Jurkat, Clone E6-1 (cell line): Measurements from ENCODE around the gene MSL3.
A peak's percentile ranks its signal among the peaks of the same experiment; 100 is the strongest.

Experiments
- DNase-seq: peaks from one replicate; pipeline ENCODE4 v3.0.0-alpha.2; 2011; ENCODE audit warnings: low read depth, low spot score
- H3K4me3 ChIP-seq: 2 replicates; pipeline ENCODE4 v1.5.1; 2011; ENCODE audit warnings: mild to moderate bottlenecking, low read length, control low read depth, moderate library complexity

MSL3 gene

DNA sequence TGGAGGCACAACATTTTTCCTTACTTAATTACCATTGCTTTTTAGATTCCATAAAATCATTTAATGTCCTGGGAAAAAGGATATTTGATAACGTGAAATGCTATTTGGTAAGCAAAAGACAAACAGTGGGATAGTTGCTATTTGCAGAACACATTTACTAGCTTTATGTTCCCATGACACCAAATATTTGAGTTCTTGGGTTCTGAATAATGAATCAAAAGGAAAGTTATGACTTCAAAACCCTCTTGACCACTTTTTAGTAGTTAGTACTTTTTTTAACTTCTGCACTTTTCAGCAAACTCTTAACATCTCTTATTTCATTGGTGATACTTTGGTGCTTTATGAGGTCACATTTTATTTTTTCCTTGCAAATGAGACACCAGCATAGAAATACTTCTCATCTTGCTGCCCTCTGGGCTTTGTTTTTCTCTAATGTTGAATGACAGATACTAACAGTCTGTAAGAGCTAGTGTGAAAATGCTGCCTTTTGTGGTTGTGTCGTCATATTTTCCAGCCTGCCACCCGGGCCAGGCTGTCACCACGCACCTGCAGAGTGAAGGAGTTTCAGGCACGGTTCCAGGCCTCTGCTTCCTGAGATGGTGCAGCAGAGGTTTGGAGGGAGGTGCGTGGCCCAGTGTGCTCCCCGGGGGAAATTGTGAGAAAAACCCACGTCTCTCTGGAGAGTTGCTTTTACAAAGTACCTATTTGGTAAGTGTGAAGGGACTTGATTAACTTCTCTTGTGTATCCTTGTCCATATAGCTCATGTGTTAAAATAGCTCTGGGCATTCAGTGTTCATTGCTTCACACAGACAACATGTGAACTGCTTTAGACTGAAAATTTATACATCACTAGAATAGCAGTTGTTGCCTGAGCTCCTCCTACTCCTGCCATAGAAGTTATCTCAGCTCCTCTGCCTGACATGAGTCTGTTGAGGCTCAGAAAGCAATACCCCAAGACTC, 34.7 kb downstream of the MSL3 start:
- peak; percentile 82 for DNase-seq
- H3K4me3 ChIP-seq, result no peak overlapping the region

DNA sequence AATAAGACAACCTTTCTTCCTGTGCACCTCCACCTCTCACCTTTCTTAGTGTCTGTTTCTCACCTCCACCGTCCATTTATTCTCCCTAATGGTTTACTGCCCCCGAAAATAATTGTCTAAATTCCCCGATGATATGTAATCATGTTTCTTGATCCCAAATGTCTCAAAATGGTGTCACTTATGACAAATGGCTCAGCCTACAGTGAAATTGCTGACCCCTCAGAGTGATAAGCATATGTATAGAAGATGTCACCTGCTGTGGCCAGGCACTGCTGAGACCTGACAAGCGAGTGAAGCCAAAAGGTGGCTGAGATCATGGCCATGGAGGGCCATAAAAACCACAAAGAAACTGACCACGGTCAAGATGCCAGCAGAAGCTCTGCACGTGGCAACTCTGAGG, 35.7 kb downstream of the MSL3 start:
- no peak overlapping the region for H3K4me3 ChIP-seq

DNA sequence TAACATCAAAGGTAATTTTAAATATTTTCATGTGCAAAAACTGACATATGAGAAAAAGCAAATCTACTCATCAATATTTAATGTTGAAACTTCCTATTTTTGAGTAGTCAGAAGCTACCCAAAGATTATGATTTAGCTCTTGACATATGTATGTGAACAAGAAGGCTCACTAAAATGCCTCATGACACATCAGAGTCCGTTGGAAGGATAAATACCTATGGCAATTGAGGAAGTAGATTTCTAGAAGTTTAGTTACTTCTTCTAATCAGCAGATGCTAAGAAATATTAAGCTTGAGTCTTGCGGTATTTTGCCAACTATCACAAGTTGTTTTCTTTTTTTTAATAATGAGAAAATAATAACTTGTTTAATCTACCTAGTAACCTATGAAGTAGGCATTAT, 55.3 kb downstream of the MSL3 start:
- no peak for DNase-seq
- no peak overlapping the region for H3K4me3 ChIP-seq

More for the DNA sequence above, 35.7 kb downstream of the MSL3 start:
- DNase-seq, result no peak
